SIG-M5 (cell line): Measurements from ENCODE around the gene LMNTD2.
"Not testable (repeated sequence)": the region's sequence is repeated elsewhere in the genome, so short reads cannot be mapped to it uniquely, and the experiment has no call there.

Experiments
- DNase-seq: peaks from one replicate; lab custom pipeline; 2025; lab: John Stamatoyannopoulos, UW

LMNTD2 gene

DNA sequence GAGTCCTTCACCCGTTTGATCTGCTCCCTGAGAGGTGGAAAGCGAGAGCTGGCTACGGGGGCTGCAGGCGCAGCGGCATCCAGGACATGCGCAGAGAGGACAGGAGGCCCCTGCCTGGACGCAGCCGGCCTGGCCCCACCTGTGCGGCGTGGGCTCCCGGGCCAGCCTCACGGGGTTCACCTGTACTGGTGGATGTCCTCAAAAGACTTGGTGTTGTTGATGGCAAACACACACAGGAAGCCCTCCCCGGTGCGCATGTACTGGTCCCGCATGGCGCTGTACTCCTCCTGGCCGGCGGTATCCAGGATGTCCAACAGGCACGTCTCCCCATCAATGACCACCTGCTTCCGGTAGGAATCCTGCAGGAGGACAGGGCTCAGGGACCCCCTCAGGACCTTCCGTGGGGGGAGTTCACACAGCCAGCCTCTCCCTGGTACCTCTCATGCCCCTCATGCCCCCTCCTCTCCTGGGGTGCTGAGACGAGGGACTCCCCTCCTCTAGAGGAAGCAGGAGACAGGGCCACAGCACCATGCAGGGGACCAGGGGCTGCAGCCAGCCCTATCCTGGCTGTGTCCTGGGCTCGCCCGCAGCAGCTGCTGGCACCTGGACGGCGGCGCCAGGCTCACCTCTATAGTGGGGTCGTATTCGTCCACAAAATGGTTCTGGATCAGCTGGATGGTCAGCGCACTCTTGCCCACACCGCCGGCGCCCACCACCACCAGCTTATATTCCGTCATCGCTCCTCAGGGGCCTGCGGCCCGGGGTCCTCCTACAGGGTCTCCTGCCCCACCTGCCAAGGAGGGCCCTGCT, 26.7 kb downstream of the LMNTD2 start:
- DNase-seq: no peak

DNA sequence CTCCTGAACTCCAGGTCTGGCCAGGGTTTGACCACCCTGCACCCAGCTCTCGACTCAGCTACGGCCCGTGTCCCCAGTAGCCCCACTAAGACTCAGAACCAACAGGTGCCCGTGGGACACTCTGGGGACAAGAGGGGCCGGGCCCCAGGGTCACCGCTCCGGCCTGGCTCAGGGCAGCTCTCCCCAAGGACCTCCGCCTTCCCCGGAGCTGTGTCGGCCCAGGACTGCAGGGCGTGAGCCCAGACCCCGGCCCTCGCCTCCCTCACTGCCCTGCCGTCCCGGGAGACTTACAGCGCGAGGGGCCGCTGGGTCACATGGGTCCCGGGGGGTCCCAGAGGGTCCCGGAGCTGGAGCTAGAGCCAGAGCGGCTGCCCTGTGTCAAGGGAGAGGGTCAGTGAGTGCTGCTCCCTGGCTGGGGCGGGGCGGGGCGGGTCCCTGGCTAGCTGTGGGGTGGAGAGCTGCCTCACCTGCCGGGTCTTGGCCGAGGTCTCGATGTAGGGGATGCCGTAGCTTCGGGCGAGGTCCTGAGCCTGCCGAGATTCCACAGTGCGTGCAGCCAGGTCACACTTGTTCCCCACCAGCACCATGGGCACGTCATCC, 27.5 kb downstream of the LMNTD2 start:
- no peak for DNase-seq

DNA sequence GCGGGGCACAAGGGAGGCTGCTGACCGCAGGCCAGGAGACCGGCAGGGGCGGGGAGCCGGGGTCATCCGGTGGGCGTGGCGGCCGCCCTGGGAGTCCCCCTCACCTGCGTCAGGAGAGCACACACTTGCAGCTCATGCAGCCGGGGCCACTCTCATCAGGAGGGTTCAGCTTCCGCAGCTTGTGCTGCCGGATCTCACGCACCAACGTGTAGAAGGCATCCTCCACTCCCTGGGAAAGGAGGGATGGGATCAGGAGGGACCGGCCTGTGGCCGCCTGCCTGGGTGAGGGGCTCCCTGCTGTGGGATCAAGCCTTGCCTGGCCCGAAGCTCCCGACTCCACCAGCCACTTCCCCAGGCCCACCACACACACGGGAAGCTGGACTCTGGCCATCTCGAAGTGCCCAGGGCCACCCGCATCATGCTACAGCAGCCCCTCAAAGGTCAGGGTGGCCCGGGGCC, 28.0 kb downstream of the LMNTD2 start:
- DNase-seq: no peak

DNA sequence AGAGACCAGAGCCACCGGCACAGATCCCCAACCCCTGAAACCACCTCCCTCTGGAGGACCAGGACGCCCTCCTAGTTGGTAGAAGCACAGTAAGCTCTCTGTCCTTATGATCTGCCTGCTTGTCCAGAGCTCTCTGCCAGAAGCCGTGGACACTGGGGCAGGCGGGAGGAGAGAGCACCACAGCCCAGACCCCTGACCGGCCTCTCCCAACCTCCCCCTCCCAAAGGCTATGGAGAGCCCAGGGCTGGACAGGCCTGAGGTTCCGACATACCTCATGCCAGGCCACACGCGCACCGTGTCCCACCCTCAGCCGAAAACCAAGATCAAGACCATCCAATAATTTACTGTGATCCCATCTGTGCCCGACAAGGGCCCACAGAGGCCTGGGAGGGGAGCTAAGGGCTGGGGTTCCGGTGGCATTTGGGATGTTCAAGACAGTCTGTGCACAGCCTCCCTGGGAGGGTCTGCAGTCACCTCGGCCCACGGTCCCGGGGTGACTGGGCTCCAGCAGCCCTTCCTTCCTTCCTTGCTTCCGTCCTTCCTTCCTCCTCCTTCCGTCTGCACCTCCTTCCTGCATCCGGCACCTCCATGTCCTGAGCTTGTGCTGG, 28.5 kb downstream of the LMNTD2 start:
- no peak for DNase-seq

DNA sequence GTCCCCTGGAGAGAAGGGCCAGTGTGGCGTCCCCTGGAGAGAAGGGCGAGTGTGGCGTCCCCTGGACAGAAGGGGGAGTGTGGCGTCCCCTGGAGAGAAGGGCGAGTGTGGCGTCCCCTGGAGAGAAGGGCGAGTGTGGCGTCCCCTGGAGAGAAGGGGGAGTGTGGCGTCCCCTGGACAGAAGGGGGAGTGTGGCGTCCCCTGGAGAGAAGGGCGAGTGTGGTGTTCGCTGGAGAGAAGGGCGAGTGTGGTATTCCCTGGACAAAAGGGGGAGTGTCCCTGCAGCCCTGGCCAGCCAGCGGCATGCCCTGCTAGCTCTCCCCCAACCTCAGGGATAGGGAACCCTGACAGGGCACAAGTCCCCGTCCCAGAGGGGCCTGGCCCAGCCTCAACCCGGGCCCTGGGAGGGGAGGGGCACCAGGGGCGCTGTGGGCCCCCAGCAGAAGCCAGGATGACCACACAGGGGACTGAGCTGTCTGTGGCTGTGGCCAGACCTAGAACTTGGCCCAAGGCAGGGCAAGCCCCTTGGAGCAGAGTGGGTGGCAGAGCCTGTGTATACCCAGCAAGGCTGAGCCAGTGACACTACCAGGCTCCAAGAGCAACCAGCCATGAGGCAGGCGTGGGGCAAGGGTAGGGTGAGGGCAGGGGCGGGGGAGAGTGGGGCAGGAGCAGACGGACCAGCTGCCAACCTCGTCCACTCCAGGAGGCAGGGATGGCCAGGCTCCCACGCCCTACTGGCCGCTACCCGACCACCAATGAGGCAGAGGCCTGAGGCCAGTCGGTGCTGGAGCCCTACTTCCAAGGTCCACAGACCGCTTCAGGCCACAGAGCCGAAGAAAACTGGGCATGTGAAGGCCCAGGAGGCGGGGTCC, 29.3 kb downstream of the LMNTD2 start:
- DNase-seq: no peak

GRCh38 chr11:529728-530411, 30.7 kb downstream of the LMNTD2 start:
- DNase-seq: no peak

- no peak for DNase-seq
These were observed 31.5 kb downstream of the LMNTD2 start for GRCh38 chr11:528815-529727.

GRCh38 chr11:528166-528814, 32.2 kb downstream of the LMNTD2 start:
- DNase-seq: no peak

DNA sequence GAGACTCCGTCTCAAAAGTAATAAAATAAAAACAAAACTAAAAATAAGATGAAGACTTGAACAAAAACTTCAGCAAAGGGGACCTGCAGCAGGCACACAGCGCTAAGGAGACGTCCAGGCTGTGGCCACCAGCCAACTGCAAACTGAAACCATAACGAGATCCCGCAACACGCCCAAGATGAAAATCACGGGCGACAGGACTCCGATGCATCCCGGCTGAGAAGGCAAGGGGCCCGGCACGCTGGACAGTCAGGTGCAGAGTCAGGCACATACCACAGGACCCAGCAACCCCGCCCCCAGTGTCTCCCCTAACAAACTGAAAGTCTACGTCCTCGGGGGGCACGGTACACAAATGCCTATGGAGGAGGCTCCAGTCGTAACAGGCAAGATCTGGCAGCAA, 34.3 kb downstream of the LMNTD2 start:
- no peak for DNase-seq

GRCh38 chr11:521177-521688, 39.3 kb downstream of the LMNTD2 start:
- no peak for DNase-seq

- no peak for DNase-seq
These were observed 39.9 kb downstream of the LMNTD2 start for GRCh38 chr11:520428-521176.

- DNase-seq: no peak
These were observed 41.9 kb downstream of the LMNTD2 start for GRCh38 chr11:518463-519202.

DNA sequence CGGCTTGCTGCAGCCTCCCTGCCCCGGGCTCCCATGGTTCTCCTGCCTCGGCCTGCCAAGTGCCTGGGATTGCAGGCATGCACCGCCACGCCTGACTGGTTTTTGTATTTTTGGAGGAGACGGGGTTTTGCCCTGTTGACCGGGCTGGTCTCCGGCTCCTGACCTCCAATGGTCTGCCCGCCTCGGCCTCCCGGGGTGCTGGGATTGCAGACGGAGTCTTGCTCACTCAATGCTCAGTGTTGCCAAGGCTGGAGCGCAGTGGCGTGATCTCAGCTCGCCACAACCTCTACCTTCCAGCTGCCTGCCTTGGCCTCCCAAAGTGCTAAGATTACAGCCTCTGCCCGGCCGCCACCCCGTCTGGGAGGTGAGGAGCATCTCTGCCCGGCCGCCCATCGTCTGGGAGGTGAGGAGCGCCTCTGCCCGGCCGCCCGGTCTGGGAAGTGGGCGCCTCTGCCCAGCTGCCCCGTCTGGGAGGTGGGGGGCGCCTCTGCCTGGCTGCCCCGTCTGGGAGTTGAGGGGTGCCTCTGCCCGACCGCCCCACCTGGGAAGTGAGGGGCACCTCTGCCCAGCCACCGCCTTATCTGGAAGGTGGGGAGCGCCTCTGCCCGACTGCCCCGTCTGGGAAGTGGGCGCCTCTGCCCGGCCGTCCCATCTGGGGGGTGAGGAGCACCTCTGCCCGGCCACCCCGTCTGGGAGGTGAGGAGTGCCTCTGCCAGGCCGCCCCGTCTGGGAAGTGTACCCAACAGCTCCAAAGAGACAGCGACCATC, 43.4 kb downstream of the LMNTD2 start:
- DNase-seq: not testable (repeated sequence)

DNA sequence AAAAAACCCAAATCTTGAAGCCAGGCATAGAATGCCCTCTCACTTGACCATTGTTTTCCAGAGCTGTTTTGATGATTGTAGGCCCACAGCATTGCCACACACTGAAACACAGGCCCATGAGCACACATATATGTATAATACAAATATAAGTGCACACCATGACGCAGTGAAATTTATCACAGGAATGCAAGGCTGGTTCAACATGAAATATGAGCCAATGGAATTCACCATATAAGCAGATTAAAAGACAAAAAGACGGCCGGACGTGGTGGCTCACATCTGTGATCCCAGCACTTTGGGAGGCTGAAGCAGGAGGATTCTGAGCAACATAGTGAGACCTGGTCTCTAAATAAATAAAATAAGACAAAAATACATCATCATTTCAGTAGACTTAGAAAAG, 44.1 kb downstream of the LMNTD2 start:
- no peak for DNase-seq

- DNase-seq: no peak
These were observed 45.4 kb downstream of the LMNTD2 start for GRCh38 chr11:515131-515530.

GRCh38 chr11:514606-515005, 45.9 kb downstream of the LMNTD2 start:
- DNase-seq: no peak

- no peak for DNase-seq
These were observed 47.6 kb downstream of the LMNTD2 start for GRCh38 chr11:512761-513595.
